ENCODE measurements around the gene WNK3. TPM values are rescaled to one million over a fixed set of nuclear protein-coding genes. Genes with fewer than 3 reads are reported as not detected.

WNK3 gene
- total and polyA plus RNA-seq, 2 experiments from 2014 or later, result 27.6 to 57.5 TPM

DNA sequence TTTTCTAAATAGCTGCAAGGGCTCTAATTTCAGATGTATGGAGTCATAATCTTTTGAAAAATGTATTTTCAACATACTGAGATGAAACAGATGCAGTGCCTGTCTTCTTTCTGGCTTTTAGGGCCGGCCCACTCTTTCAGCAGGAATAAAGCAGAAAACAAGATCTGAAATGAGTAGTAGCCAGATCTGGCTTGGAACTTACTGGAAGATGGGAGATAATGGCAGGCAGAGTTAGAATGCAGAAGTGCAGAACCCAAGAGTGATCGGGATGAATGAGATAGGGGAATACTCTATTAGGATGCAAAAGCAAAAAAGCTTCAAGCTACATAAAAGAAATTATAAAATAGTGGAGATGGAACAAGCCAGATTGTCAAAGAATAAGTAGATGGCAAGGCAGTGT is 173.4 kb downstream of the WNK3 start:
- DNase-seq (ENCODE audit: low spot score), result no peak
- Histone ChIP-seq H4K20me1 (replicated peaks; ENCODE audit: insufficient read depth) (no peaks in the 10 kb centered on the region; the same call in 1 of the 2 replicates), H3K36me3 (ENCODE audit: insufficient read depth) (no peaks in the 10 kb centered on the region), H2AFZ (no peak overlapping the region), H3K27me3 (ENCODE audit: insufficient read depth) (no peaks in the 10 kb centered on the region), H3K9me2 (ENCODE audit: insufficient read depth) (no peaks in the 10 kb centered on the region), H3K4me1 (ENCODE audit: insufficient read depth) (peaks cover 11% of the 10 kb centered on the region), H3K4me3 (no peak overlapping the region), H3K79me2 (replicated peaks; ENCODE audit: insufficient read depth) (peaks cover 31% of the 10 kb centered on the region), H3K27ac (ENCODE audit: low read depth) (no peak overlapping the region), H3K4me2 (no peak overlapping the region), H3F3A (replicated peaks; ENCODE audit: low read depth) (no peaks in the 10 kb centered on the region)
- no peaks in the 10 kb centered on the region for H3K27me3 Mint-ChIP-seq (ENCODE audit: insufficient read depth, low read depth, poor library complexity)
- no peak overlapping the region for H3K27ac Mint-ChIP-seq
- H3K36me3 Mint-ChIP-seq (ENCODE audit: low read depth), result no peaks in the 10 kb centered on the region; the same call in 2 of the 3 replicates
- TF ChIP-seq CREB1 (CRISPR knock-in tag; IDR thresholded peaks at IDR 0.05; ENCODE audit: low read depth) (no peak), STAT1 (IDR thresholded peaks at IDR 0.05; ENCODE audit: unreplicated experiment) (no peak), POLR2AphosphoS5 (IDR thresholded peaks at IDR 0.05; ENCODE audit: low read depth) (no peak), ZNF331 (CRISPR knock-in tag; IDR thresholded peaks at IDR 0.05; ENCODE audit: low read depth) (no peak), ZNF114 (CRISPR knock-in tag; IDR thresholded peaks at IDR 0.05) (no peak)
- H3K4me1 Mint-ChIP-seq, result peaks cover 33% of the 10 kb centered on the region
- no peak for ATAC-seq
- no peaks in the 10 kb centered on the region for H3K9me3 Mint-ChIP-seq
- no peak overlapping the region for H3K4me3 Mint-ChIP-seq

DNA sequence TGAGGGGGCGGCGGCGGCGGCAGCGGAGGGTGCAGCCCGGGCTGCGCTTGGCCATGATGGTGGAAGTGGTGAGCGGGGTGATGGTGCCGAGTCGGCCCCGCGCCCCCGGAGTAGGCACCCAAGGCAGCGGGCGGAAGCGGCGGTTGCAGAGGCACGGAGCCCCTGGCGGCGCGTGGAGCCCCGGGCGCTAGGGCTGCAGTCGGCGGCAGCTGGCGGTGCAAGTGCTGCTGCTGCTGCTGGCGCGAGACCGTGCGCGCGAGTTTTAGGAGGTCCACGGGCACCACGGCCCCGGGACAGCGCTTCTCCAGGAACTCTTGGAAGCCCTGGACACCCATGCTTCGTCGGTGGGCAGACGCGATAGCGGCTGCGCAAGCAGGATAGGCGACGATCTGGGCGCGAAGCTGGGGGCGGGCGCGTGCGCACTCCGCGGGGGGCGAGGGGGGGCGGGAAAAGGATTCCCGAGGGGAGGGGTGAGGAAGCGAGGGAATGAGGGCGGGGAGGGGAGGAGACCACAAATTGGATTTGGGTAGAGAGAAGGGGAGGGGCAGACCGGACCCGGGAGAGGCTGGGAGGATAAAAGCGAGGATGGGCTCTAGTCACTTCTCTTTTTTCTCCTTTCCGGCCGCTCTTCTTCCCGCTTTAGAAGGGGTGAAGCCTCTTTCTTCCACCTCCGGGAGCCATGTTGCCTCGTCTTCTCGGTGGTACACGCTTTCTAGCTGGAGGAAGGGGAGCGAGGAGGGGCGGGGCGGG is 174.8 kb downstream of the WNK3 start, which contains the start of gene FAM120C:
Gene FAM120C (minus strand): TSS at position 391 of the 750 bp plus-strand sequence. CDS start 56 bp downstream, at position 335.
- no peaks in the 10 kb centered on the region; the same call in 2 of the 3 replicates for H3K36me3 Mint-ChIP-seq (ENCODE audit: low read depth)
- peaks cover 37% of the 10 kb centered on the region for H3K4me1 Mint-ChIP-seq
- H4K20me1 ChIP-seq (replicated peaks; ENCODE audit: insufficient read depth), result no peaks in the 10 kb centered on the region; the same call in 1 of the 2 replicates
- H3K4me3 ChIP-seq, result peak within 1 kb of the TSS; percentile 67
- H3K4me1 ChIP-seq (ENCODE audit: insufficient read depth), result peaks cover 11% of the 10 kb centered on the region
- no peaks in the 10 kb centered on the region for H3K36me3 ChIP-seq (ENCODE audit: insufficient read depth)
- H2AFZ ChIP-seq, result no peak within 1 kb of the TSS
- ATAC-seq (peak; percentile 65), DNase-seq (ENCODE audit: low spot score) (peak; percentile 73)
- H3K9me2 ChIP-seq (ENCODE audit: insufficient read depth), result no peaks in the 10 kb centered on the region
- H3K27ac Mint-ChIP-seq, result peak within 1 kb of the TSS; percentile 90
- H3K79me2 ChIP-seq (replicated peaks; ENCODE audit: insufficient read depth), result peaks cover 45% of the 10 kb centered on the region
- H3K27me3 ChIP-seq (ENCODE audit: insufficient read depth), result no peaks in the 10 kb centered on the region
- TF ChIP-seq POLR2AphosphoS5 (IDR thresholded peaks at IDR 0.05; ENCODE audit: low read depth) (peak; percentile 66), CTCF (conservative IDR thresholded peaks at IDR 0.05; ENCODE audit: low read depth in 2 of 2) (no peak)
- peak within 1 kb of the TSS; percentile 82 for H3K4me2 ChIP-seq
- peak within 1 kb of the TSS; percentile 80 for H3K4me3 Mint-ChIP-seq
- no peaks in the 10 kb centered on the region for H3K27me3 Mint-ChIP-seq (ENCODE audit: insufficient read depth, low read depth, poor library complexity)
- no peaks in the 10 kb centered on the region for H3K9me3 Mint-ChIP-seq
- H3K27ac ChIP-seq (ENCODE audit: low read depth), result peak within 1 kb of the TSS; percentile 88; the same call in 1 of the 2 replicates
- no peaks in the 10 kb centered on the region for H3F3A ChIP-seq (replicated peaks; ENCODE audit: low read depth)
